GM19395 (cell line): ENCODE results near the gene GPHN.
"Not testable (repeated sequence)": the region's sequence is repeated elsewhere in the genome, so short reads cannot be mapped to it uniquely, and the experiment has no call there.

Experiments
- ATAC-seq: cut with Tn5 transposase; IDR thresholded peaks from one replicate; pipeline ENCODE4 v1.9.1; 2021; ENCODE audit warnings: mild to moderate bottlenecking, moderate library complexity; ENCODE audit not compliant: unreplicated experiment

Gene GPHN

DNA sequence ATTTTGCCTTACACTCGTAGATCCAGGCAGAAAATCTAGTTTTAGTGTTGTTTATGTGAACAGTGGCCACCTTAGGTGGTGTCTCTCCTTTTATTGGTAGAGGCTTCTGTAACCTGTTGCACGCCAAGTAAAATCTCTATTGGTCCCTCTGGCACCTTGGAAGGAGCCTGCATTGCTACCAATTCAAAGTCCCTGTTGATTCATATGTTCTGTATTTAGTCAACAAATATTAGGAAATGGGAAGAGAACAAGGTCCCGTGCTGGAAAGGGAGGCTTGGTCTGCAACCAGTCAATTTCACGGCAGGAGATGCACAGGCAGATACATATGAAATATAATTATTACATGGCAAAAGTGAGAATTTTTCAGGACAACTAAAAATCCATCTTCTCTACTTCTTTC is 6.4 kb upstream of the GPHN start:
- no peak for ATAC-seq

GRCh38 chr14:66502836-66503235 is 5.1 kb upstream of the GPHN start:
- not testable (repeated sequence) for ATAC-seq

DNA sequence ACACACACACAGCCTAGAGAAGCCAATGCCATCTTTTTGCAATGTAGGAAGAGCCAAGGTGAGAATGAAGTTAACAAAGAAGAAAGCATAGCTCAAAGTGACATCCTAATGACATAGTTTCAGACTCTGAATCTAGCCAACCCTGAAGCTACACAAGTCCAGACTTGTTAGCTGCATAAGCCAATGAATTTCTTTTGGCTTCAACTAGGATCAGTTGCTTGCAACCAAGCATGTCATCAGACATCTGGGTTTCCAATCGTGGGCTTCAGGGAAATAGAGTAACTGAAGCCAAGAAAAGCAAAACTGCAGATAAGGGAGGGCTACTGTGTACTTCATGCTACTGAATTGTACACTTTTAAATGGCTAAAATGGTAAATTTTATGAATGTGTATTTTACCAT is 4.4 kb upstream of the GPHN start:
- no peak for ATAC-seq

DNA sequence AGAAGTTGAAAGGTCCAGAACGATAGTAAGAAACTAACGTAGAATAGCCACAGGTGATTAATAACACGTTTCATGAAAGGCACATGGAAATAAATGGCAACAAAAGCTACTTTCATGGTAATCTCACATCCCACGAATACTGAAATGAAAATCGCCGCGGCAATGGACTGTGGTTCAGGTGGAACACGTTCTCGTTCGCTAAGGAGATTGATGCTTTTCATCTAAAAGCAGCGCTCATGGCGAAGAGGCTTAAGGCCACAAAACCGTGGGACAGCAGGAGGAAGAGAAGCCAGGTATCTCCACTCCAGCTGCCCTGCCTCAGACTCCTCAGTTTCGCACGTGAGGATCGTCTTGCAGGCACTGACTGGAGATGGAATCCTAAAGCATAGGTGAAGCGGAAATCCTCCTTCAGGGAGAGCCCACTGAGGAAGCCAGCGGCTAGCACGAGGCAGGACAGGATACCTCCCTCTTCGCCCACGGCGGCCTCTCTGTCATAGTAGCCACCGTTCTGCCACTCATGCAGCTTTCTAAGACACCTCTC is 696 bp upstream of the GPHN start:
- peak; percentile 27 for ATAC-seq

DNA sequence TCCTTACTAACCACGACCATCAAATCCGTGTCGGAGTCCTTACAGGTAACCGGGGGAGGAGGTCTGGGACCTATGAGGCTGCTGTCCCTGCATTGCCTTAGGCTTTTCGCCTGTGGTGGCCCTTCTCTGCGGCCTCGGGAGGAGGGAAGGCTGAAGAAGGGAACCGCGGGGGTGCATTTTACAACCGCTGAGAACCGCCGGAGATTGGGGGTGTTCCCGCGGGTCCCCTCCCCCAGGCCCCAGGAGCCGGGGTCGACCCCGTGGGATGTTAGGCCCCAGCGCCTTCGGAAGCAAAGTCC is 549 bp downstream of the GPHN start:
- ATAC-seq, result no peak

DNA sequence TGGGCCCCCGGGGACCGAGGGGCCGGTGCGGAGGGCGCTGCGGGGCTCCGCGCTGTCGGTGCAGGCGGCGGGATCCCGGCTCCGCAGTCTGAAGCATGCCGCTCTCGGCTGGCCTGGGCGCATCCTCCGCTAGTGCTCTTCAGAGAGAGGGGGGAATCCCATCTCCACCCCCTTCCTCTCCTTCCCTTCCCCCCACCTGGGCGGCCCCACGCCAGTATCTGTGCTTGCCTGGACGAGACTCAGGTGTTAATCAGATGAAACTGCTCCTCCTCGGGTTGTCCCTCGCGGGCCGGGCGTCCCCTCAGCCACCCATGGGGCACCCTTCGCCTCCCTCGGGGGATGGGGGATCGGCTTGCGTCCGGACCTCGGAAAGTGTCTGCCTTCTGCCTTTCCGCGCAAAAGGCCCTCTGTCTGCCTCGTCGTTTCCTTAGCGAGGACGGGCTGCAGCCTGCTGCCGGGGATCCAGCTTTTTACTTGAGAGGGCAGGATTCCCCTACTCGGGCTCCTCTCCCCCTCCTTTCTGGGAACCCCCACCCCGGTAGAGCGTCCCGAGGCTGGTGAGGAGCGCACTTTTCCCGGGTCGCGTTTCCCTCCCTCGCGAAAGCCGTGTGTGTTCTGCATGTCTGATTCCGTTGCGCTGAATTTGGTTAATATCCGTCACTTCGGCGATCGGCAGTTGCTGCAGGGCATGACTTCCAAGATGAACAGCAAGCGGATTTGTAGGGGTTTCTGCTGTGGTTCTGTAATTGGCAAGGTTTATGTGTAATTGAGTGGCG is 1.1 kb downstream of the GPHN start:
- ATAC-seq, result peak; percentile 28

DNA sequence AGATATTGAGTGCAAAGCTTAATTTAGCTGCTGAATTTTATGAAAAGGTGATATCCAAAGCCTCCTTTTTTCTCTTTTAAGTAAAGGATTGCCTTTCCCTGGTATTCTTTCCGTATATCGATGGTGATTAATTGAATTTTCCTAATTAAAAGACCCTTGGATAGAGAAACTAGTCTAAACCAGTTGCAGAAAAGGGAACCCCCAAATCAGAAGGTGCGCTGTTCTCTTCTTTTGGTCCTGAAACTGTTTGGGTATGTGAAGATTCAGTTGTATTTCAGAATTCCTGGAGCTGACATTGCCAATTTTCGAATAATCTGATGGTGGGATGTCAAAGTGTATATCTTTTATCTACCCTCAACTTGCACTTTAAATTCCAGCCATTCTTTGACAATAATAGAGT is 1.9 kb downstream of the GPHN start:
- no peak for ATAC-seq

GRCh38 chr14:66511849-66512248 is 3.9 kb downstream of the GPHN start:
- ATAC-seq, result no peak

DNA sequence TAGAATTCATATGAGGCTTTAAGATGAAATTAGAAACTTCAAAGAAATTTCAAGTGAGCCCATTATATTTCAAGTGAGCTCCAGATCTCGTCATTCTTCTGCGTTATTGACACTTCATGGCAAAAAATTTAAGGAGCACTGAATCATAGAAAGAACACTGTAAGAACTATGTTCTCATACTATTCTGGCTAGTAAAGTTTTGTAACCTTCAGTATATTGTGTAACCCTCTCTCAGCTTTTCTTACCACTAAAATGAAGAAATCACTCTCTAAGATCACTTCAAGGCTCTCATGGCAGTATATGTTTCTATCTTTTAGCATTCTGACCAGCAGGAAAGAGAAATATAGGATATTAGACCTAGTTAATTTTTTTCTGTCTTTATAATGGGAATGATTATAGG is 6.3 kb downstream of the GPHN start:
- ATAC-seq, result no peak

GRCh38 chr14:66530526-66530925 is 22.6 kb downstream of the GPHN start:
- no peak for ATAC-seq

DNA sequence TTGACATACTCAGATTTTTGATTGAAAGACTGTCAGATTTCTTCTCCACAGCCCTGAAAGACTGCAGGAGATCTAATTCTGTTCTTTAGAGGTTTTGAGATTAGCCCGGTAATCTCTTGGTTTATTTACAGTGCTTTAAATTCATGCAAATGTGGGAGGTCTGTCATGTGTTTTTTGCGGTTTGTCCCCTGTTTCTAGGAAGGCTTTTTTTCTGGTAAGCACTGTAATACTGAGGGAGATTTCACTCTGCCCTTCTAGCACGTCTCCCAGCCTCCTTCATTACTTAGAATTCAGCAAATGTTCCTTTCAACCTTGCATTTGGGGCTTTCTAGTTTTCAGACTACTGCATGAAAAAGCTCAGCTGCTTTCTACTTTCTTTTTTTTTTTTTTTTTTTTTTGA is 31.1 kb downstream of the GPHN start:
- no peak for ATAC-seq

GRCh38 chr14:66540038-66540437 is 32.1 kb downstream of the GPHN start:
- no peak for ATAC-seq

DNA sequence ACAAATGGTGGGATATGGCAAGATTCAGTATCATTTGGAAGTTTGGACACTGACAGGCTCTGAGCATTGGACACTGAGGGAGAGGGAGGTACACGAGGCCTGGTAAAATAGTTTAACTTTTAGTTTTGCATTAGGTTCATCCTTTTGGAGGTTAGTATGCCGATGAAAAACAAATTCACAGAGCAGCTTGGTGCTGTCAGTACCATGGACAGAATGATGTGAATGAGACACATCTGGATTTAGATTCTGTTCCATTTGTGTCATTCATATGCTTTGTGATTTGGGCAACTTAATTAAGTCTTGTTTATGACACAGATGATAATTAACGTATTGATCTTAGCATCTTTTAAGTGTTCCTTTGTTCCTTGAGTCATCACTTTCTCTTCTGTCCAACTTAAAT is 33.7 kb downstream of the GPHN start:
- no peak for ATAC-seq

- ATAC-seq, result no peak
These were observed 36.0 kb downstream of the GPHN start for GRCh38 chr14:66543996-66544395.

- not testable (repeated sequence) for ATAC-seq
These were observed 37.2 kb downstream of the GPHN start for GRCh38 chr14:66545191-66545590.

DNA sequence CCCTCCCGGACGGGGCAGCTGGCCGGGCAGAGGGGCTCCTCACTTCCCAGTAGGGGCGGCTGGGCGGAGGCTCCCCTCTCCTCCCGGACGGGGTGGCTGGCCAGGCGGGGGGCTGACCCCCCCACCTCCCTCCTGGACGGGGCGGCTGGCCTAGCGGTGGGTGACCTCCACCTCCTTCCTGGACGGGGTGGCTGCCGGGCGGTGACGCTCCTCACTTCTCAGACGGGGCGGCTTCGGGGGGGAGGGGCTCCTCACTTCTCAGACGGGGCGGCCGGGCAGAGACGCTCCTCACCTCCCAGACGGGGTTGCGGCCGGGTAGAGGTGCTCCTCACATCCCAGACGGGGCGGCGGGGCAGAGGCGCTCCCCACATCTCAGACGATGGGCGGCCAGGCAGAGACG is 37.8 kb downstream of the GPHN start:
- ATAC-seq, result not testable (repeated sequence)

DNA sequence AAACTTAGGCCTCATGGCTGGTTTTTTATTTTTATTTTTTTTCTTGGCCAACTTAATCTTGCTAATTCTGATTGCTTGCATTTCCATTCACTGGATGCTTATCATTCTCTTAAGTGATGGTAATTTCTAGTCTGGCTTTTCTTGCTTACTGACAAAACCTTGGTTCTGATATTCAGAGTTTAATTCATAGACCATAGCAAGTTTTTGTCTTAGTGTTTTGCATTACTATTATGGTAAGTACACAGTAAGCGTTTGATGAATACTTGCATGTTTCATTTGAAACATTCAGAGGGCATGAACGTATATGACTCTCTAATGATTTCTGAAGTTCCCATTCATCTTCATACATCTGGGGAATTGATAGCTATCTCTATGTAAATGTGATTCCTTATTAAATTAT is 55.8 kb downstream of the GPHN start:
- ATAC-seq, result no peak

DNA sequence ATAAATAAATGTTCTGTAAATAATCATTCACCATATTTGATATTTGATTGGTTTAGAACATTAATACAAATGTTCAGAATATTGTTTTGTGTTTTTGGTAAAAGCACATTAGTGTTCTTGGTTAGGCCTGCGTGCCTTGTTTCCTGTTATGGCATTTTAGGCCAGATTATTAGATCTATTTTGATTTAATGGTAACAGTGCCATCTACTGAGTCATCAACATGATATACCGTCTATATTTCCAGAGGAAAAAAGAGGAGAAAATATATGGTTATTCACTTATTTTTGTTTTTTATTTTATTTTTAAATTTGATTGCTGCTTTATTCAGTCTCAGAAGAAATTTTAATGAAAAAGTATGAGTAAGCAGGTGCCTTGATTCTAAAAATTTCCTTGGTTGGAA is 60.3 kb downstream of the GPHN start:
- ATAC-seq, result no peak

DNA sequence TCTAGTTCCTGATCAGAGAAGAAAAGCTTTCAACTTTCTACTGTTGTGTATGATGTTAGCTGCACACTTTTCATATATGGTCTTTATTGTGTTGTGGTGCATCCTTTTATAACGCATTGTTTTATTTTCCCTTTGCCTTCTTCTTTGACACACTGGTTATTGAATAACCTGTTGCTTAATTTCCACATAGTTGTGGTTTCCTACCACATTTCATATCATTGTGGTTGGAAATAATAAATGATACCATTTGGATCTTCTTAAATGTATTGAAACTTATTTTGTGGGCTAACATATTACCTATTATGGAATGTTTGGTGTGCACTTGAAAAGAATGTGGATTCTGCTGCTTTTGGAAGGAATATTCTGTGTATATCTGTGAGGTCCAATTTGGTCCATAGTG is 64.9 kb downstream of the GPHN start:
- no peak for ATAC-seq

DNA sequence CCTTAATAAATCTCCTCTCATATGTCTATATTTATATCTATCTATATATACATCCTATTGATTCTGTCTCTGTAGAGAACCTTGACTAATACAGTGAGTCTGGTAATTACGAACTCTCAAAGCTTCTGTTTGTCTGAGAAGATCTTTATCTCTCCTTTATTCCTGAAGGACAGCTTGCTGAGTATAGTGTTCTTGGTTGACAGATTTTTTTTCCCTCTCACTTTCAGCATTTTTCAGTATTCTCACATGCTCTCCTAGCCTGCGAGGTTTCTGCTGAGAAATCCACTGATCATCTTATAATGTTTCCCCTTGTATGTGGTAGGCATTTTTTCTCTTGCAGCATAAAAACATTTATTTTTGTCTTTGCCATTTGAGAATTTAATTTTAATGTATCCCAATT is 67.1 kb downstream of the GPHN start:
- no peak for ATAC-seq

DNA sequence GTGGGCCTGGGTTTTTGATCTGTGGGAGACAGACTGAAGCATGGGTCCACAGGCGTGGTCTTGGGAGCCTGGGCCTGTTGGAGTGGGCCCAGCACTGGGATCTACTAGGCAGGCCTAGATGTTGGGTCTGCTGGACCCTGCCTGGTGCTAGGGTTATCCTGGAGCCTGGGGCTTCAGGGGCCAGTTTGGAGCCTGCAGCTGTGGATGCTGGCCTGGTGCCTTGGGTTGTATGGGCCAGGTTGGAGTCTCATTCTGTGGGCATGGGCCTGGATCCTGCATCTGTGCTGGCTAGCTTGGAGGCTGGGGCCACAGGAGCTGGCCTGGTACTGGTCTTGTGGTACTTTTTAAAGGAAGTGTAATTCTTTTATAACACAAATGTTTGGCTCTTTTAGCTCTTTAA is 68.0 kb downstream of the GPHN start:
- no peak for ATAC-seq

GRCh38 chr14:66587753-66588152 is 79.8 kb downstream of the GPHN start:
- not testable (repeated sequence) for ATAC-seq

DNA sequence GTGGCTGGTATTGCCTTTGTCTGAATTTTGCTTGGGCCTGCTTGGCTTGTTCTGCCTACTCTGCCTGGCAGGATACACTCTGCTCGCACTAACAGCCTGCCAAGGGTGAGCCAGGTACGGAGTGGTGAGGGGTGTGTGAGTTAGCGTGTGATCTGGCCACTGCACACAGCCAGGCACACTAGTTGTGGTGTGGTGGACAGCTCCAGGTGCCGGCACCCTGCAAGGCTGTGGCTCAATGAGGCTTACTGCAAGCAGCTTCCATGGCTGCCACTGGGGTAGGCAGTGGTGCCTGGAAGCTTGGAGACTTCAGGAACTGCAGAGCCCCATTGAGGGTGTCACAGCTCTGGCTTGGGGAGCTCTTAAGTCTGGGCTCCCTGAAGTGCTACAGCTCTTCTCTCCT is 87.4 kb downstream of the GPHN start:
- no peak for ATAC-seq
